HTR-8/SVneo (cell line): Measurements from ENCODE around the gene PRDM16.
"Not testable (repeated sequence)": the region's sequence is repeated elsewhere in the genome, so short reads cannot be mapped to it uniquely, and the experiment has no call there.

ENCODE experiments used
- DNase-seq: peaks from one replicate; pipeline ENCODE4 v3.0.0; 2011; ENCODE audit warnings: low spot score, mixed read lengths; ENCODE audit not compliant: insufficient read length
- FAIRE-seq: peaks from 2 replicates; lab custom pipeline; 2011; peaks lifted over from hg19 to GRCh38; lab: Jason Lieb, UNC

PRDM16 gene

DNA sequence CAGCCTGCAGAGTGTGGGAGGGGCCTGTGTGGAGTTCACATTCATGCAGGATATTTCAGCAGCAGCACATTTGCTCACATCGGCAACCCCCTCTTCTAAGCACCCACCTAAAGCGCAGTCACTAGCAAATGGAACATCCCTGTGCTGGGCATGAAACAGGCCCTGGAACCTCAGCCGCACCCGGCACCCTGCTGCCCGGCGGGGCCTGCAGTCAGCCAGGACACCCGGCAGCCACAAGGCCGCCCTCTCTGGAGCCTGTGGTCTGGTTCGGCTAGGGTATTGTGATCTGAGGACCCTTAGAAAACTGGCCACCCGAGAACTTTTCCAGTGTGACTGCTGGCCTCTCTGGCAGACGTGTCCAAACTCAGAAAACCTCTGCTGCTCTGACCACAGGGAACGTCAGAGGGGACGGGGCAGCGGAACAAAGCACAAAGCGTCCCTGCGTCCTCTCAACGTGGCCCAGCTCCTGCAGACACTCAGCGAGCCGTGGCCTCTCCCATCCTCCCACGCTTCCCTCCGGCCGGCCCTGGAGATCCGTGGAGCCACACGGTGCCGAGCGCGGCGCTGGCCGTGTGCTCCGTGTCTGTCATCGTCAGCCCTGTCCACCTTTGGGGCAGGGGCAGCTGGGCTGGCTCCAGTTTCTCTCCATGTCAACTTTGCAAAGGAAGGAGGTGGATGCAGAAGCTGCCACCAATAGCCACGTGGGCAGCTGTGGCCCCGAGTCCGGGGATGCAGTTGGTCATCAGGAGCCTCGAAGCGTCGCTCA lies 209.6 kb downstream of the PRDM16 start:
- no peak for DNase-seq
- no peak for FAIRE-seq

DNA sequence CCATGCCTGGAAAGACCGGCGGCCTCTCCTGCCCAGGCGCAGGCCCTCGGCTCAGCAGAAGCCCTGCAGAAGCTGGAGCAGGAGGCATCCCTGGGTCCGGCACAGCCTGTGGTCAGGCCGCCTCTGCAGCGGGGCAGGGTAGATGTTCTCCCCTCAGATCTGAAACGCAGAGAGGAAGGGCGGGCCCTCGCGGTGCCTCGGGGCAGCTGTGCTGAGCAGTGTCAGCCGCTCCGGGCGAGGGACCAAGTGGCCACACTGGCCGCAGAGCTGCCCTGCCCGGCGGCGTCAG lies 210.1 kb downstream of the PRDM16 start:
- FAIRE-seq (no peak), DNase-seq (no peak)

- no peak for FAIRE-seq
Observed at GRCh38 chr1:3281735-3282134, 212.7 kb downstream of the PRDM16 start.

GRCh38 chr1:3282186-3282585 lies 213.2 kb downstream of the PRDM16 start:
- no peak for FAIRE-seq
- no peak for DNase-seq

More at GRCh38 chr1:3281735-3282134, 212.7 kb downstream of the PRDM16 start:
- no peak for DNase-seq

DNA sequence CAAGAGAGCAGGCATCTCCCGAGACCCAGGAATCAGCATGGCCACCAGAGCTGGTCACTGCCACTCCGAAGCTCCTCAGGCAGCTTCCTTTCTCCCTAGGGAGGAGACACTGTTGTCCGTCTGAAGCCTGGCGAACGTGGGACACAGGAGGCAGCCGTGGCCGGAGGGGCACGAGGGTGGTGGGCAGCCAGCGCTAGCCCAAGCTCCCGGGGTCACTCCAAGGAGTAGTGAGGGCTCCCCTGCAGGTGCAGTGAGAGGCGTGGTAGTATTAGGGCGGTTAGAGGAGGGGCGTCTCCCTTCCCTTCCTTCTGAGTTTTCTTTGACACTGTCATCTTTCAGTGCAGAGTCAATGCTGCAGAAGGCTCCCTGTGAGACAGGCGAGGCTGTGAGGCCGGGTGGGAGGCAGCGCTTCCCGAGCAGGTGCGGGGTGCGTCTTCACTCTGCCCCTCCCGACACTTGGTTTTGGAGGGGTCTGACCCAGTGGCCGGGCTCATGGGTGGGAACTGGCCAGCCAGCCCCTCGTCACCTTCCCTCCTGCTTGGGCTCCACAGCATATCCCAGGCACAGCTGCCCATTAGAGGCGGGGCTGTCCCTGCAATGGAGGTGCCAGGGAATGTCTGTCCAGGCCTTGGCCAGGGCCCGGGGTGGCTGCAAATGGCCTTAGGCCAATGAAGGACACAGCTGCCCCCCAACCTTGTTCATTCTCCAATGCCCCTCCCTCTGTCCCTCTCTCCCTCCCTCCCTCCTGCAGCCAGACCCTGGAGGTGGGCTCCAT lies 213.8 kb downstream of the PRDM16 start:
- DNase-seq (no peak), FAIRE-seq (no peak)

DNA sequence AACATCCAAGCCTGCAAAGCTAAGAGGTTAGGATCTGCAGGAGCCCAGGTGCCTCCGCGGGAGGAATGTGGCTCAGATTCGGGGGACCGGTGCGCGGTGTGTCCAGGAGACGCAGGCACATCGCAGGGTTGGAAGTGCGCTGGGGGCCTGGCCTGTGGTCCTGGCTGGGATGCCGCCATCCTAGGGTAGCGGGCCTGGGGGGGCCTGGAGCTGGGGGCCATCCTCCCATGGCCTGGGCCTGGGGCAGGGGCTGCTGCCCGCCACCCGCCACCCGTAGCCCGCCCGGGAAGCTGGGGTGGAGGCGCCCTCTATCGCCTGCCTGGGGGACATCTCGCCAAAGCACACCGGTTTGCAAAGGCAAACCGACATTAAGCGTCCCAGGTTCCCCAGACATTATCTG lies 214.8 kb downstream of the PRDM16 start:
- no peak for FAIRE-seq
- DNase-seq, result peak; percentile 18

DNA sequence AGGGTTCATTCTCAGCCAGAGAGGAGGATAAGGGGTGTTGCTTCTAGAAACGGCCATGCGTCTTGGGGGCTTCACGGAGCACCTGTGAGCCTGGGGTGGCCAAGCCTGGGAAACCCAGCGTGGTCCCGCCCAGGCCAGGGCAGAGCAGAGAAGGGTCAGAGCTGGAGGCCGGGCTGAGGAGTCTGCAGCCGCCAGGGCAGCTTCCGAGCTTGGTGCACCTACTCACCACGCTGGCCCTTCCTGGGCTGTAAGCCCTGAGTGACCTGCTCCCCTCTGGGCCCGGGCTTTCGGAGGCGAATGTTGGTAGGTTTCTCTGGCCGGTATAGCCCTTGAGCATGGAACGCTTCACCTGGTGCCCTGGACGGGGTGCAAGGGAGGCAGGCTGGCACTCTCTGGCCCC lies 215.7 kb downstream of the PRDM16 start:
- DNase-seq, result no peak
- FAIRE-seq, result no peak

DNA sequence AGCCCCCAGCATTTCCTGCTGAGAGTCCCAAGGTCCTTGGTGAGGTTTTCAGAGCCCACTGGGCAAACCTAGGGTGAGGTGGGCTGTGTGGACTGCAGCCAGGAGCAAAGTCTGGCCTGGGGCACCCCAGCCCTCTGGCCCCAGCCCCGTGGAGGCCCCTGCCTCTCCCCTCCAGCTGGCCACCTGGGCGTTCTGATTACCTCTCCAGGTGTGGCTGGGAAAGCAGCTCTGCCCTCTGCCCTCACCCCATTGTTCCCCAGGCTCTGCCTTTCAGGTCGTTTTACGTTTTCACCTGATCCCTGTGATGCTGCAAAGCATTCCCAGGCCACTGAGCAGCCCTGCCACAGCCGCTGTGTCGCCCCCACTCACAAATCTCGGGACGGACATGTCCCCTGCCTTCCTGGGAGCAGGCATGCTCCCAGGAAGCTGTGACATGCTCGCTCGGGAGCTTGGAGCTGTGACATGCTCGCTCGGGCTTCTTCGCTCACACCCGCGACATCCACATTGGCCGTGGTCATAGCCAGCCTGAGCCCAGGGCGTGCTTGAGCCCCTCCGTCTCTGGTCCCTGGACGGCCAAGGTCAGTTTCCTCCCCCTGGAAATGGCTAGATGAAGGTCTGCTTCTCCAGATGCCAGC lies 216.2 kb downstream of the PRDM16 start:
- FAIRE-seq, result no peak
- no peak for DNase-seq

DNA sequence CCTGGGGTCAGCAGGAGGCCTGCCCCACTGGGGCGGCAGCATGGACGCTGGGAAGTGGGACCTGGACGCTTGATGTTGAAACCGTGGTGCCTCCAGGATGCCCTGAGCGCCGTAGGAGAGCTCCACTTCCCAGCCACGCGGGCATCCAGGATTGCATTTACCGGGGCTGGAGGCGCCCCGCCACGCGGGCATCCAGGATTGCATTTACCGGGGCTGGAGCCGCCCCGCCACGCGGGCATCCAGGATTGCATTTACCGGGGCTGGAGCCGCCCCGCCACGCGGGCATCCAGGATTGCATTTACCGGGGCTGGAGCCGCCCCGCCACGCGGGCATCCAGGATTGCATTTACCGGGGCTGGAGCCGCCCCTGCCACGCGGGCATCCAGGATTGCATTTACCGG lies 218.1 kb downstream of the PRDM16 start:
- DNase-seq, FAIRE-seq: not testable (repeated sequence)

DNA sequence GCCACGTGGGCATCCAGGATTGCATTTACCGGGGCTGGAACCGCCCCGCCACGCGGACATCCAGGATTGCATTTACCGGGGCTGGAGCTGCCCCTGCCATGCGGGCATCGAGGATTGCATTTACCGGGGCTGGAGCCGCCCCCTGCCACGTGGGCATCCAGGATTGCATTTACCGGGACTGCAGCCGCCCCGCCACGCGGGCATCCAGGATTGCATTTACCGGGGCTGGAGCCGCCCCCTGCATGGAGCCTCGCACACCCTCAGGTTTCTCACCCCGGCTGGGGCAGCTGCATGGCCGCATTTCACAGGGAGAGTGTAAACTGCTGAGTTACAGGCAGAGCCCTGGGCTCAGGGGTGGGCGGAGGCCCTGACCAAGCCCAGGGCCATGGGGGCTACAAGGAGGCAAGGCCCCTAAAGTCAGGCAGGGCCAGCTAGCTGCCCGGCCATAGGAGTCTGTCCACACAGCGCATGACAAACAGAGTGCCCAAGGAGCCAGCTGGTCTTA lies 218.7 kb downstream of the PRDM16 start:
- no peak for DNase-seq
- FAIRE-seq, result no peak

DNA sequence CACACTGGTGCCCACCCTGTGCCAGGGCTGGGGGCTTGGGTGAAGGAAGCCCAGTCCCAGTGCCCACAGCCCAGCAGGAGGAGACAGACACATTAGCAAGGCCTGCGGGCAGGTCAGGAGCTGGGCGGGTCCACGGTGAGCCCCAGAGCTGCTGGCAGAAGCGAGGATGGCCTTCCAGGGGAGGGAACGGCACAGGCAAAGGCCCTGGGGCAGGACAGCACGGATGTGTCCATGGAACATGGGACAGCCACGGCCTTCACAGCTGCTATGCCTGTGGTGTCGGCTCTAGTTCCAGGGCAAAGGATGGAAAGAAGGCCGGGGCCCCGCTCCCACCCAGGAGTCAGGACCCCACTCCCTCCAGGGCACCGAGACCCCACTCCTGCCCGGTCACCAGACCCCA lies 220.5 kb downstream of the PRDM16 start:
- DNase-seq, result no peak
- no peak for FAIRE-seq

- no peak for FAIRE-seq
Observed at GRCh38 chr1:3290438-3290837, 221.4 kb downstream of the PRDM16 start.

GRCh38 chr1:3290915-3291314 lies 221.9 kb downstream of the PRDM16 start:
- DNase-seq, result no peak
- no peak for FAIRE-seq

More at GRCh38 chr1:3290438-3290837, 221.4 kb downstream of the PRDM16 start:
- DNase-seq, result no peak

DNA sequence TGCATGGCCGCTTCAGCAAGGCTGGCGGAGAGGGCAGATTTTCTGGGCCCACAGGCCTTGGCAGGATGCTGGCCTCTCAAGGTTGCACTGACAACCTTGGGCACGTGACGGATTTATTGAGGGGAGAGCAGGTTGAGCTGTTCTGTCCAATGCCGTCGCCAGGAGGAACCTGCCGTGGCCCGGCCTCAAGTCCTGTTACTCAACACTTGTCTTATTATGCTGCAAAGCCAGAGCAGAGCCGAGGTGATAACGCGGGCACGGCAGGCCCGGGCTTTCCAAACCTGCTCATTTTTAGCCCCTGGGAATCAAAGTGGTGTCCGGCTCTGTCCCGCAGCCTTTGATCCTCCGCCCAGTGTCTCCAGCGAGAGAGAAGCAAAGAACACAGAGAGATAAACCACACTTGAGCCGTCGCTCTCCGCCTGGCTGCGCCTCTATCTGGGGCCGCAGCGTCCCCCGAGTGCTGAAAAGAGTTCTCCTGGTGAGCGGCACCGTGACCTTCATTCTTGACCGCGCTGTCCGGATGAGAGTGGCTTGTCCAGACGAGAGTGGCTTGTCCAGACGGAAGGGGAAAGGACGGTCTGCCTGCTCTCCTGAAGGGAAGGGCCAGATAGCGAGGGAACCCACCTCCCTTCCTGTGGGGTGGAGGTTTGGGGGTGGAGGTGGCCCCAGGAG lies 223.2 kb downstream of the PRDM16 start:
- DNase-seq, result no peak

DNA sequence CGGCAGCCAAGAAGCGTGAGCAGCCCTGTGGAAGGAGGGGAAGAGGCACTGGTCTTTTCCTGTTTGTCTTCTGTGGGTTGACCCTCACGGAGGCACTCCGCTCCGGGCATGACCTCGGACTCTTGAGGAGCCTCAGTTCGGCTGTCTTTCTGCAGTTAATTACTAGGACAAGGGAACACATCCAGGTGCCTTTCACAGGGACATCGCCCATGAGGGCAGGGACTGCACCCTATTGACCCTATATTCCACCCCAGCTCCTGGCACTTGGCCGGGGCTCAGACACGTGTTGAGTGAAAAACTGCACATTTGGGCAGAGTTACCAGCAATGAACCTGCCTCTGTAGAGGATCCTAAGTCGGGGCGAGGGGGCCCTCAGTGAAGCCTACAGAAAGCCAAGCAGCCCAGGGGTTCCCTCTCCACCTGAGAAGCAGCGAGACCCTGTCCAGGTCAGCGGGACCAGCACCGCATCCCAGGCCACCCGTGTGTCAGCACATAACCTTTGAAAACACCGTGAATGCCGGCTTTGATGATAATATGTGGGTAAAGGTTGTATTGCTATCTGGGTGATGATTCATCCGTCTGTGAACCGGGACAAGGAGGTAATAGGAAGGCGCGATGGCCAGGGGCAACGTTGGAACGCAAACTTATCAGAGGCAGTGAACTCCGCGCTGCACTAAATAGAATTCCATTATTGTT lies 224.0 kb downstream of the PRDM16 start:
- FAIRE-seq (no peak), DNase-seq (no peak)

More for the DNA sequence above, 223.2 kb downstream of the PRDM16 start:
- FAIRE-seq, result no peak

- no peak for FAIRE-seq
- no peak for DNase-seq
Observed at GRCh38 chr1:3293563-3294080, 224.6 kb downstream of the PRDM16 start.

DNA sequence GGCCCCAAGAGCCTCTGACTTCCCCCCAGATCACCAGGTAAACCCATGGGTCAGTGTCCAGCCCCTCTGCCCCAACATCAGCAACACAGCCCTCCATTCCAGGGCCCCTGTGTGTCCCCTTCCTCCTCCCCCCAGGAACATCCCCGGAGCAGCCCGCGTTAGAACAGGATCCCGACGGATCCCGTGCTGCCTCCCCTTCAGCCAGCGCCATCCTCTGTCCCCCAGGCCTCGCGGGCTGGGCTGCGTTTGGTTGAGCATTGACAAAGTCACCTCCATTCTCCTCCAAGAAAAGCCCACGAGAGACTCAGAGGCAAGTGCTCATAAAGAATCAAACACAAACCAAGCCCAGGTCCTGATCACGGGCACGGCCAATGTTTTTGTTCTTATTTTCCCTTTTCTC lies 225.4 kb downstream of the PRDM16 start:
- DNase-seq (no peak), FAIRE-seq (no peak)

- DNase-seq (no peak), FAIRE-seq (no peak)
Observed at GRCh38 chr1:3295846-3296245, 226.8 kb downstream of the PRDM16 start.

- FAIRE-seq (no peak), DNase-seq (no peak)
Observed at GRCh38 chr1:3296326-3296725, 227.3 kb downstream of the PRDM16 start.

- FAIRE-seq (no peak), DNase-seq (no peak)
Observed at GRCh38 chr1:3296826-3297225, 227.8 kb downstream of the PRDM16 start.
